Neural cell (in vitro differentiated cells): ENCODE results near the gene CA9.
"Not testable (repeated sequence)": the region's sequence is repeated elsewhere in the genome, so short reads cannot be mapped to it uniquely, and the experiment has no call there.

ENCODE experiments used
- EZH2 ChIP-seq: fragments of 200-600, 300-800 bp; shearing (Covaris generic), sonication (generic); IDR thresholded peaks from 2 replicates; pipeline ENCODE4 v1.6.1; 2014; ENCODE audit warnings: antibody characterized with exemption, low read length, borderline replicate concordance, mild to moderate bottlenecking; ENCODE audit not compliant: insufficient read depth, poor library complexity, severe bottlenecking
- POLR2AphosphoS5 ChIP-seq: IDR thresholded peaks from 2 replicates; pipeline ENCODE4 v1.6.1; 2012
- TF ChIP-seq, protein P1 (sequence below): fragments of 450-650 bp; IDR thresholded peaks from 2 replicates; pipeline ENCODE4 v1.5.1; 2014; ENCODE audit warnings: antibody characterized with exemption, mild to moderate bottlenecking, moderate library complexity; ENCODE audit not compliant: poor library complexity, severe bottlenecking

GRCh38 chr9:35645736-35646135 lies 28.0 kb upstream of the CA9 start:
- not testable (repeated sequence) for TF ChIP-seq EZH2, POLR2AphosphoS5
- TF ChIP-seq, protein P1, sequence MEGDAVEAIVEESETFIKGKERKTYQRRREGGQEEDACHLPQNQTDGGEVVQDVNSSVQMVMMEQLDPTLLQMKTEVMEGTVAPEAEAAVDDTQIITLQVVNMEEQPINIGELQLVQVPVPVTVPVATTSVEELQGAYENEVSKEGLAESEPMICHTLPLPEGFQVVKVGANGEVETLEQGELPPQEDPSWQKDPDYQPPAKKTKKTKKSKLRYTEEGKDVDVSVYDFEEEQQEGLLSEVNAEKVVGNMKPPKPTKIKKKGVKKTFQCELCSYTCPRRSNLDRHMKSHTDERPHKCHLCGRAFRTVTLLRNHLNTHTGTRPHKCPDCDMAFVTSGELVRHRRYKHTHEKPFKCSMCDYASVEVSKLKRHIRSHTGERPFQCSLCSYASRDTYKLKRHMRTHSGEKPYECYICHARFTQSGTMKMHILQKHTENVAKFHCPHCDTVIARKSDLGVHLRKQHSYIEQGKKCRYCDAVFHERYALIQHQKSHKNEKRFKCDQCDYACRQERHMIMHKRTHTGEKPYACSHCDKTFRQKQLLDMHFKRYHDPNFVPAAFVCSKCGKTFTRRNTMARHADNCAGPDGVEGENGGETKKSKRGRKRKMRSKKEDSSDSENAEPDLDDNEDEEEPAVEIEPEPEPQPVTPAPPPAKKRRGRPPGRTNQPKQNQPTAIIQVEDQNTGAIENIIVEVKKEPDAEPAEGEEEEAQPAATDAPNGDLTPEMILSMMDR, result not testable (repeated sequence)
